Activated CD4-positive, alpha-beta T cell treated with anti-CD3 and anti-CD28 coated beads, Interleukin-2, amount 50 U/mL, for 24 hours (primary cell): Measurements from ENCODE around the gene NTRK3.

Source experiments
- DNase-seq, 2 donors: peaks; one replicate each; pipeline ENCODE4 v3.0.0-alpha.2; 2020; ENCODE audit warnings: low read depth in 1 of 2, low spot score in 1 of 2

Gene NTRK3

DNA sequence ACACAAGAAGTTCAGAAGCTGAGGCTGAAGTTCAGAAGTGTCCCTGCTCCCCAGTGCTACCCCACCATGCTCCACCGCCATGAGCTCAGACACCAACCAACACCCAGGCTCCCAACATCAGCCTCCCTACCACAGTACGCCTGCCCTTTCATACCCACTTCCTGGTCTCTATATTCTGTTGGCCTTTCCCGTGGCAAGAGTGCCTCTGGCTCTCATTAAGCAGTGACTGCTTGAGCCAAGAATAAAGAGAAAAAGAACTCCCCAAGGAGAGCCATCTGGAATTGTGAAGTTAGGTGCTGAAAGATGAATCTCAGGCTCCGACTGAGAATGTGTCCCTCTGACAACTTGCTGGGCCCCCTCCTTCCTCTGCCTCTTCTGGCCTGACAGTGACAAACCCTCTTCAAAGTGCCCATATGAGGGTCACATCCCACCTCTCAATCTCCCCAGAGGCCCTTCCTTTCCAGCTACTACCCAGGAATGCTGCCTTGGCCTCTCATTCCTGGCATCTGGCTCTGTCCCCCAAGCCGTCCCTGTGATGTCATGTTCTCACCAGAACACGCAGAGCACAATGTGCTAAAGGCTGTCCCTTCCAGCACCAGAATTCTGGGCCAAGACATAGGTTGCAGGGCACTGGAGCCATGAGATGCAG, 306.8 kb downstream of the NTRK3 start:
- DNase-seq, result no peak

DNA sequence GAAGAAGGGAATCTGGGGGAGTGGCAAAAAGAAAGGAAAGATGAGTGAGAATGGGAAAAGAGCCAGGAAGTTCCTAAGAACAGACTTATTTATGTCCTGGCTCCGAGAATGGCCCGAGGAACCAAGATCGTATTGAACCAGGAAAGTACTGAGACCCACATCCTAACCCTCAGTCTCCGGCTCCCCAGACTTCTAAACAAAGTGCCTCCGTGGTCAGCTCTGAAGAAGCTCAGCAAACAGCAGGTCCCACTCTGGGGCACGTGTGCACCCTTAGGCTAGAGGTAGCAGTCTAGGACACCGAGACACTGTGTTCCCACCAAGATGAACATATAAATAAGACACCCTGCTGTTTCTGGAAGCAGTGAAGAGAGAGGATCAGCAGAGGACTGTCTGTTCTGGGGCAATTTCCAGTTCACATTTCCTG, 307.4 kb downstream of the NTRK3 start:
- DNase-seq, result no peak

- DNase-seq, result no peak
These were observed 309.0 kb downstream of the NTRK3 start for GRCh38 chr15:87947560-87947959.

DNA sequence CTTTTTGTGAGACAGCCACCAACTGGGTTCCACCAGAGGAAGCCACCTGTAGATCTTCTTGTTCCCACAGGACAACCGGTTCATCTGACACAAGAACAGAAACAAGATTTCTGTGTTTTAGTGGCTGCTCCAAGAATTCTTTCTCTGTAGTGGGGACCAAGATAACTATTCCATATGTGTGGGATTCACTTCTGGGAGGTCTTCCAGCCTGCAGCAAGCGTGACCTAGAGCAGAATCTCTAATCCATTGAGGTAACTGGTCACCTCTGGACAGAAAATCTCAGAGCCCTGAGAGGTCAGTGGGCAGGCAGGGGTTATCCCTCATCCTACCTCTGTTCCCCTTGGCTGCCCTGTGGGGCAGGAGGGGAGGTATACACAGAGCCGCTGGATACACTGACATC, 311.3 kb downstream of the NTRK3 start:
- no peak for DNase-seq

GRCh38 chr15:87944691-87945090, 311.8 kb downstream of the NTRK3 start:
- no peak for DNase-seq

- no peak for DNase-seq
These were observed 312.5 kb downstream of the NTRK3 start for GRCh38 chr15:87944050-87944449.

GRCh38 chr15:87943626-87944025, 312.9 kb downstream of the NTRK3 start:
- DNase-seq, result no peak

DNA sequence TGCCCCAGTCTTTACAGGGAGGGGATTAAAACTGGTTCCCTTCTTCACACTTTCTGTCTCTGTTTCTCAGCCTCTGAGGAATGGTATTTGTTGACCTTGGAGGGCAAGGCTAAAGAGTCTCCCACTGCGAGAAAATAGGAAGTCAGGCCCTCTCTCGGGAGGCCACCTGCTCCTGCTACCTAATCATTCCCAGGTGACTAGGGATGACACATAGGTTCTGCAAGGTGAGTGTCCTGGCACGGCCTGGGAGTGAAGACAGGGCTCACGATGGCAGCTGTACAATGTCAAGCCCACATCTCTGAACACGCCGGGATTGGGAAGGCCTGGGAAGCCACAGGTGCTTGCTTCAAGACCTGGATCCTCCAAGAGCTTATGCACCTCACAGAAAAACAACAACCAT, 314.2 kb downstream of the NTRK3 start:
- DNase-seq, result no peak

DNA sequence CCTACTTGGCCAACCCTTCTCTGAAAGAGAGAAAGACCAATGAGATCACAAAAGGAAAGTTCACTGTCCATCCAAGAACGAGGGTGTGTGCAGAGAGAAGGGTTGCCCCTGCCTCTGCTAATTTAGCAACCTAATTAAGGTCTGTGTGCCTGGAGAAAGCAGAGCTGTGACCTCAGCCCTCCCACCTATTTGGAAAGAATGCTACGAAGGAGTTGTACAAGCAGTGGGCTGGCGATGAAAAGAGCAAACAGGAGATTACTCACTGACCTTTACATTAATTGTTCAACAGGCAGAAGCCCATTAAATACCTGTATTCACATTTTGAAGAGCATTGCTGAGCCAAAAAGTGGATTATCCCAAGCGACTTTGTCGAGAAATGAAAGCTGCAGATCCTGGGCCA, 314.9 kb downstream of the NTRK3 start:
- DNase-seq, result no peak

GRCh38 chr15:87940768-87941167, 315.8 kb downstream of the NTRK3 start:
- no peak for DNase-seq

DNA sequence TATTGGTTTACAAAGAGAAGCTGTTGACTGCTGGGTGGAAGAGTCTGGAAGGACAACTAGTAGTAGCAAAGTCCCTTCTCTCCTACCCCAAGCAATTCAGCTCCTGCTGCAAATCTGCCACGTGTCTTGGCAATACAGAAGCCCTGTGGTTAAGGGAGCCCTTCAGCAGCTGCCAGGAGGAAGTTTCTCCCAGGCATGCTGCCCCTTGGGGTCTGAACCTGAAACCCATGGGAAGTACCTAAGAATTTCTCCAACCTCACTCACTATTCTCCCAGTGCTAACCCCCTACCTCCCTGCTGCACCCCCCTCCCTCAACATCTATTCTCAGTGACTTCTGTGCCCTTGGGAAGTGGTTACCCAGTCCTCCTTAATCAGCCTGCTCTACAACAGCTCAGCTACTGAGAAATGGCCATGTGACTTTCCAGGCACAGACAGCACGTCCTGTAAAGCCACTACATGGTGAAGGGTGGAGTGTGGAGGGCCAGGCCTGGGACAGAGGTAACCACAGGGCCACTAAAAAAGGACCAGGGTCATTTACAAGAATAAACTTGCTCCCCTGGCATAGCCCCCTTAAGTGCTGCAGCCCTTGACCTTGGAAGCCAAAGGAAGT, 316.6 kb downstream of the NTRK3 start:
- DNase-seq, result no peak

DNA sequence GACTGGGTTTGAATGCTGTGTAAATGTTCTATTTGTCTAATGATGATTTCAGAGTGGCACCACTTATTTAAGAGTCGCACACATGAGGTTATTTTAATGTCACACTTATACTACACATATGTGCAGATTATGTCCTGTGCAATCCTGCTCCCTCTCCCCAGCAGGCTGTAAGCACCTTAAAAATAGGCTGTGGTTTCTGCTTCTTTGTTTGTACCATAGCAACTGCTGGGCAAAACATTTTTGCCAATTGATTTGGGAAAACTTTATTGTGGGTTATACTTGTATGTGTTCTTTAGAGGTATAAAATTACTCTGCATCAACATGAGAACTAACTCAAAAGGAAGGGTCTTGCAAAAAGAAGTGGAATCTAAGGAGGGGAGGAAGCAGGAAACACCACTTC, 318.5 kb downstream of the NTRK3 start:
- DNase-seq, result no peak

GRCh38 chr15:87935583-87935982, 321.0 kb downstream of the NTRK3 start:
- DNase-seq, result no peak

- no peak for DNase-seq
These were observed 325.0 kb downstream of the NTRK3 start for GRCh38 chr15:87931584-87931983.

DNA sequence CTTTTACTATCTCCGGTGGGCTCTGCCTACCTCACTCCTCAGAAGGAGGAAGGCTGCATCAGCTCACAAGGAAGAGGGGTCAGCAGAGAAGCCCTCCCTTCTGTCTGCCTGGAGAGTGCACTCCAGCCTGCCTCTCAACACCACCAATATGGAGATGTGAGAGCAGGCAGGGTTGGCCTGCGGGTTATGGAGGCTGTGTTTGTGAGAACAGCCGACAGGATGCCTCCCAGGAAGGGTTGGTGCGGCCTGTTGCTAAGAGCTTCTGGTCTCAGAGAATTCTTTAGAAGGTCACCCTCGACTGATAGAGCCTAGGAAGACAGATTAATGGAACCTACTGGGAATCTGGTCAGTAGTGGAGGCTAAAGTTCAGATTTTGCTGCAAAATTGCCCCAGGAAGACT, 326.1 kb downstream of the NTRK3 start:
- no peak for DNase-seq

DNA sequence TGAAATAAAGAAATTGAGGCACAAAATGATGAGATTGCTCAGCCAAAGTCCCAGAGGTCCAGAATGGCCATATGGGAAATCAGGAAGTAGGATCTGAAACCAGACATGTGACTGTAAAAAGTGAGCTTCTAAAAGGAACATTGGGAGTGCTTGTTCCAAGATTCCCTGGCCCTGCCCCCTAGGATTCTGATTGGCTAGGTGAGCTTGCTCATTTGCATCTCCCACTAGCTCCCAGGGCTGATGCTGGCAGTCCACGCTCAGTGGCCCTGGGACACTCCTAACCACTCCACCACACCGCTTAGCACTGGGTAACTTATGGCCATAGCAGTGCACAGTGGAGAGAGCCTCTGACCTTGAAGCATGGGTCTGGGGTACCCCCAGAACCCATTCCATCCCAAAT, 326.7 kb downstream of the NTRK3 start:
- DNase-seq, result no peak

- DNase-seq, result no peak
These were observed 332.1 kb downstream of the NTRK3 start for GRCh38 chr15:87924433-87924832.

DNA sequence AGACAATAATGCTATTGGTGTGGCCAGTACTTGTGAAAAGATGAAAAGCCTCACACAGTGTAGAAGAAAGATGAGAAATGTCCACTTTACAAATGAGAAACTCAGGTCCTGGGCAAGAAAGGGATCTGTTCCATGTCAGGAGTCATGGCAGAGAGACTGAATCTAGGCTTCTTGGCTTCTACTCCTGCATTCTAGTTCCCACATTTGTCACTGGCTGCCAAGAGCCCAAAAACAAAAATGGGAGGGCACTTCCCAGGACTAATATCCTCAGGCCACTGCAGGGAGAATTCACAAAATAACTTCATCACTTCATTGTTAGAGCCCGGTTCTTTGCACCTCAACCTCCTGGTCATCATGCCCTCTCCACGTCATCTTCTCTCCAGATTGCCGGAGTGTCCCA, 337.5 kb downstream of the NTRK3 start:
- no peak for DNase-seq

DNA sequence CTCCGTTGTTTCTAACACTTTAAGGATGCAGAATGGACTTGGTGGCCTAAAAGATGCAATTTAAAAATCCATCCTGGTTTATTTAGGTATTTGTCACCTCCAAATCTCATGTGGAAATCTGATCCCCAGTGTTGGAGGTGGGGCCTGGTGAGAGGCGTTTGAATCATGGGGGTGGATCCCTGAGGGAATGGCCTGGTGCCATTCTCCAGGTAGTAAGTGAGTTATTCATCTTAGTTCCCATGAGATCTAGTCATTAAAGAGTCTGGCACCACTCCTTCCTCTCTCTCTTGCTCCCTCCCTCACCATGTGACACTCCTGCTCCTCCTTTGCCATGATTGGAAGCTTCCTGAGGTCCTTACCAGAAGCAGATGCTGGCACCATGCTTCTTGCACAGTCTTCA, 339.1 kb downstream of the NTRK3 start:
- DNase-seq, result no peak

- no peak for DNase-seq
These were observed 340.3 kb downstream of the NTRK3 start for GRCh38 chr15:87916208-87916607.

DNA sequence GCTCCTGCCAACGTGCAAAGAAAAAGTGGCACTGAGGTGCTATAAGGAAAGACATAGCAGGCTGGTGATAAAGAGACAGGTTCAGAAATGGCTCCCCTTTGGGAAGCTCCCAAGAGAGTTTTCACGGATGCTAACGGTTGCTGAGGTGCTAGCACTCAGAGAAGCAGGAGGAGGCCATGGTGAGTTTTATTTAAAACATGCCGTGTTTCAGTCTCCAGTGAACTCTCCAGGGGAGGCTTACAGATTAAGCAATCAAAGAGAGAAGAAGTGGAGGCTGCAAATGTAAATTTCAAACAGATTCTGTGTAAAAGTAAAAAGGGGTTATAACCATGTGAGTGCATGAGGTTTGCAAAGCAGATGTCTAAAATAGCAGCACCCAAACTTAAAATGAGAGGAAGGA, 346.2 kb downstream of the NTRK3 start:
- no peak for DNase-seq

GRCh38 chr15:87907676-87908446, 348.7 kb downstream of the NTRK3 start:
- no peak for DNase-seq

DNA sequence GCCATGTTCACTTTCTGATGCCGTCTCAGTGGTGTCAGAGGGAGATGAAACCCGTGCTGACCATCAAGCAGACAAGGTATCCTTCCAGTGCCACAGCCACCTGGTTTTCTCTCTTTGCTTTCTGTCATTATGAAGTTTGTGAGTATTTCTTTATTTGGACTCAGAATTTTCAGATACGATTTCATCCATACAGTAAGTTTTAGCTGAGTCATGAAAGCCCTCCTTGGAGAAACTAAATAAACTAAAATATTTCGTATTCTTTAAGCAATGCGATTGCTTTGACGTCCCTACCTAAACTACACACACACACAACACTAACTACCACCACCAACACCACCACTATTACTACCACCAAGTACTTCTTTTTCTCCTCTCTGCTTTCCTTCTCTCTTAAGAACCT, 350.1 kb downstream of the NTRK3 start:
- DNase-seq, result no peak
